Panc1 (cell line): ENCODE data around the gene SESN1. TPM values are rescaled to one million over a fixed set of nuclear protein-coding genes. Genes with fewer than 3 reads are reported as not detected.
A peak's percentile ranks its signal among the peaks of the same experiment; 100 is the strongest.

Experiments used
- ATAC-seq: fragments of 200-7000 bp; cut with Tn5 transposase; 2 replicates; pipeline ENCODE4 v1.9.1; 2020; ENCODE audit warnings: mild to moderate bottlenecking, moderate library complexity
- BruUV-seq: library from RNA; stranded (reverse); fragments of 400-500 nt; replicated peaks from 2 replicates; lab custom pipeline; 2021; lab: Mats Ljungman, UMichigan
- CTCF ChIA-PET: fragments of 300-600 bp; sonication (Branson Sonifier 250); formaldehyde crosslinking; loops from one replicate; lab custom pipeline; 2022; ENCODE audit warnings: antibody characterized with exemption; lab: Charles Lee
- POLR2A ChIA-PET: fragments of 300-600 bp; sonication (Branson Sonifier 250); formaldehyde crosslinking; loops from one replicate; lab custom pipeline; 2022; ENCODE audit warnings: antibody characterized with exemption; lab: Charles Lee
- DNase-seq: peaks from one replicate; pipeline ENCODE4 v3.0.0-alpha.2; 2010; ENCODE audit warnings: low read depth, low spot score
- H3K27ac ChIP-seq: 2 replicates; pipeline ENCODE4 v1.5.1; 2011; ENCODE audit warnings: mild to moderate bottlenecking, low read length, inconsistent platforms
- H3K27me3 ChIP-seq: fragments of 200-500 bp; sonication (Bioruptor generic); 2 replicates; pipeline ENCODE4 v1.6.0; 2014; ENCODE audit warnings: low read length, inconsistent platforms; ENCODE audit not compliant: control insufficient read depth, insufficient read depth
- H3K36me3 ChIP-seq: fragments of 200-500 bp; sonication (Bioruptor generic); 2 replicates; pipeline ENCODE4 v1.5.1; 2014; ENCODE audit warnings: inconsistent platforms, mild to moderate bottlenecking, low read length, moderate library complexity; ENCODE audit not compliant: control insufficient read depth, insufficient read depth
- H3K4me1 ChIP-seq: 2 replicates; pipeline ENCODE4 v1.5.1; 2011; ENCODE audit warnings: inconsistent platforms, mild to moderate bottlenecking, low read length, moderate library complexity; ENCODE audit not compliant: control insufficient read depth, insufficient read depth
- H3K4me3 ChIP-seq, 2 experiments: 2 replicates each; pipeline ENCODE4 v1.5.1; 2011 to 2012; ENCODE audit warnings: low read depth in 2 of 2, low read length in 2 of 2, mild to moderate bottlenecking in 2 of 2, inconsistent platforms in 1 of 2, moderate library complexity in 1 of 2
- H3K9me3 ChIP-seq: fragments of 200-500 bp; sonication (Bioruptor generic); 2 replicates; pipeline ENCODE4 v1.5.1; 2014; ENCODE audit warnings: low read depth, mild to moderate bottlenecking, inconsistent platforms, low read length, moderate library complexity; ENCODE audit not compliant: control insufficient read depth, insufficient read depth
- POLR2AphosphoS5 ChIP-seq: IDR thresholded peaks from 2 replicates; pipeline ENCODE4 v1.6.1; 2012; ENCODE audit warnings: mild to moderate bottlenecking, low read depth, low read length, moderate library complexity
- SIN3A ChIP-seq: IDR thresholded peaks from 2 replicates; pipeline ENCODE4 v1.6.1; 2012; ENCODE audit warnings: low read depth, mild to moderate bottlenecking, low read length, moderate library complexity, borderline replicate concordance; ENCODE audit not compliant: insufficient read depth
- TCF7L2 ChIP-seq: IDR thresholded peaks from 2 replicates; pipeline ENCODE4 v1.6.1; 2011; ENCODE audit warnings: mild to moderate bottlenecking, low read depth, low read length, inconsistent platforms
- in situ Hi-C: cut with HindIII; loops from 2 replicates; pipeline ENCODE4 v1.10.0; 2016; ENCODE audit warnings: low sequenced_read_pairs, low pct_unique_long_range_greater_than_20kb
- intact Hi-C: fragments of 100-400 bp; cut with micrococcal nuclease; formaldehyde crosslinking; loops from one replicate; pipeline ENCODE4 v1.10.0; 2022; ENCODE audit not compliant: unreplicated experiment
- total RNA-seq: library from RNA; stranded (reverse); gene quantifications from one replicate; pipeline ENCODE4 v1.2.1, GENCODE V29; 2021; ENCODE audit not compliant: unreplicated experiment
- TF ChIP-seq, protein P1 (sequence below), 2 experiments: IDR thresholded peaks; 2 replicates each; pipeline ENCODE4 v1.6.1; 2011 to 2012; ENCODE audit warnings: low read depth in 2 of 2, control low read depth in 1 of 2, low read length in 1 of 2, mild to moderate bottlenecking in 1 of 2, moderate library complexity in 1 of 2; ENCODE audit not compliant: insufficient read depth in 1 of 2
- TF ChIP-seq, protein P2 (sequence below): fragments of 450-650 bp; IDR thresholded peaks from 2 replicates; pipeline ENCODE4 v1.5.1; 2017; ENCODE audit warnings: mild to moderate bottlenecking

The SESN1 gene
- total RNA-seq, 1 experiment from 2014 or later = 11.3 TPM

DNA sequence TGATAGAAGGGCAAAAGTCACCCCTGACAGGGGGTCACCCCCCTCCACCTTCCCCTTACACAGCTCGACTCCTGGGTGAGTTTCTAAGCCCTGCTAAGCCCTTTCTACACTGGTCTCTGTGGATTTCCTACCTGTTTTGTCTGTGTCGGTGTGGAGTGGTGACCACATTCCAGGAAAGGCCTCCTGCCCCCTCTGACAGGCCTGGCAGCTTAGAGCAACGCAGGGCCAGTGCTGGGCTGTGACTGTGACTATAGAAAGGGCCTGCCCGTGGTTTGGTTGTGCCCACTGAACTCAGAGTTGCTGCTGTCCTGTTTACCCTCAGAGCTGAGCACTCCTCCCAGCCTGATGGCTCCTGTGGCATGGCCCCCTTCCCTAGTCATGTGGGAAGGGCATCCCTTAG is 137.4 kb downstream of the SESN1 start:
- no TSS peak for BruUV-seq
- intact Hi-C loops = no loop called here
- ChIA-PET POLR2A (no interaction called here), CTCF (no interaction called here)
- no peak for TF ChIP-seq POLR2AphosphoS5
- no peak for TF ChIP-seq TCF7L2
- TF ChIP-seq SIN3A = no peak
- in situ Hi-C loops = no loop called here
- Histone ChIP-seq H3K4me3 (no peak overlapping the region), H3K9me3 (no peaks in the 10 kb centered on the region), H3K27me3 (no peaks in the 10 kb centered on the region), H3K4me1 (no peaks in the 10 kb centered on the region), H3K27ac (no peak overlapping the region), H3K36me3 (no peaks in the 10 kb centered on the region)
- ATAC-seq (0 out of 2 replicates have a peak, but pooled peaks have one; percentile 29), DNase-seq (no peak)

DNA sequence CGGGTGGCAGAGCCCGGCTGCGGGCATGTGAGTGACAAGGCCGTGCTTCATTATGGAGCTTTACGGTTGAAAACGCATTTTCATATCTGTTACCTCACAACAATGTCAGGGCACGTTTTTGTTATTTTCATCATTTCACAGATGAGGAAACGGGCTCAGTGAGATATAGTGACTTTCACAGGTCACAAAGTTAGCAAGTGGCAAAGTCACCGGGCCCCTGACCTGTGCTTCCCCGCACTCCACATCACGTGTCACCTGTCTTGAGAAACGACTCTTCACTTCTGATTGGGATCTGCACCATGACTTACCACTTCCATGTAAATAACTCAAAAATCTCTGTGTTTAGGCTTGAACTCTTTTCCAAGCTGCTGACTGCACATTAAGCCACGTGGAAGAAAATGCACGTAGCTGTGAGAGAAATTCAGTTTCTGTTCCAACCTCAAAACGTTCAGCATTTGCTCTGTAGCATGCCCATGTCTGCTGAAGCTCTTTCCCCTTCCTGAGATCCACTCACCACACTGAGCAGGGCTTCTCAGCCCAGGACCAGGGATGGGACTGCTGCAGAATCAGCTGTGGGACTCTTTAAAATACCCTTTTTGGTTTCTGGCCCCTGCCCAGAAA is 139.2 kb downstream of the SESN1 start:
- POLR2A ChIA-PET = no interaction called here
- TF ChIP-seq, protein P1, sequence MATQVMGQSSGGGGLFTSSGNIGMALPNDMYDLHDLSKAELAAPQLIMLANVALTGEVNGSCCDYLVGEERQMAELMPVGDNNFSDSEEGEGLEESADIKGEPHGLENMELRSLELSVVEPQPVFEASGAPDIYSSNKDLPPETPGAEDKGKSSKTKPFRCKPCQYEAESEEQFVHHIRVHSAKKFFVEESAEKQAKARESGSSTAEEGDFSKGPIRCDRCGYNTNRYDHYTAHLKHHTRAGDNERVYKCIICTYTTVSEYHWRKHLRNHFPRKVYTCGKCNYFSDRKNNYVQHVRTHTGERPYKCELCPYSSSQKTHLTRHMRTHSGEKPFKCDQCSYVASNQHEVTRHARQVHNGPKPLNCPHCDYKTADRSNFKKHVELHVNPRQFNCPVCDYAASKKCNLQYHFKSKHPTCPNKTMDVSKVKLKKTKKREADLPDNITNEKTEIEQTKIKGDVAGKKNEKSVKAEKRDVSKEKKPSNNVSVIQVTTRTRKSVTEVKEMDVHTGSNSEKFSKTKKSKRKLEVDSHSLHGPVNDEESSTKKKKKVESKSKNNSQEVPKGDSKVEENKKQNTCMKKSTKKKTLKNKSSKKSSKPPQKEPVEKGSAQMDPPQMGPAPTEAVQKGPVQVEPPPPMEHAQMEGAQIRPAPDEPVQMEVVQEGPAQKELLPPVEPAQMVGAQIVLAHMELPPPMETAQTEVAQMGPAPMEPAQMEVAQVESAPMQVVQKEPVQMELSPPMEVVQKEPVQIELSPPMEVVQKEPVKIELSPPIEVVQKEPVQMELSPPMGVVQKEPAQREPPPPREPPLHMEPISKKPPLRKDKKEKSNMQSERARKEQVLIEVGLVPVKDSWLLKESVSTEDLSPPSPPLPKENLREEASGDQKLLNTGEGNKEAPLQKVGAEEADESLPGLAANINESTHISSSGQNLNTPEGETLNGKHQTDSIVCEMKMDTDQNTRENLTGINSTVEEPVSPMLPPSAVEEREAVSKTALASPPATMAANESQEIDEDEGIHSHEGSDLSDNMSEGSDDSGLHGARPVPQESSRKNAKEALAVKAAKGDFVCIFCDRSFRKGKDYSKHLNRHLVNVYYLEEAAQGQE (IDR thresholded peaks at IDR 0.05; ENCODE audit: insufficient read depth in 1 of 2, low read depth in 2 of 2, low read length in 1 of 2) = no peak
- TF ChIP-seq, protein P2, sequence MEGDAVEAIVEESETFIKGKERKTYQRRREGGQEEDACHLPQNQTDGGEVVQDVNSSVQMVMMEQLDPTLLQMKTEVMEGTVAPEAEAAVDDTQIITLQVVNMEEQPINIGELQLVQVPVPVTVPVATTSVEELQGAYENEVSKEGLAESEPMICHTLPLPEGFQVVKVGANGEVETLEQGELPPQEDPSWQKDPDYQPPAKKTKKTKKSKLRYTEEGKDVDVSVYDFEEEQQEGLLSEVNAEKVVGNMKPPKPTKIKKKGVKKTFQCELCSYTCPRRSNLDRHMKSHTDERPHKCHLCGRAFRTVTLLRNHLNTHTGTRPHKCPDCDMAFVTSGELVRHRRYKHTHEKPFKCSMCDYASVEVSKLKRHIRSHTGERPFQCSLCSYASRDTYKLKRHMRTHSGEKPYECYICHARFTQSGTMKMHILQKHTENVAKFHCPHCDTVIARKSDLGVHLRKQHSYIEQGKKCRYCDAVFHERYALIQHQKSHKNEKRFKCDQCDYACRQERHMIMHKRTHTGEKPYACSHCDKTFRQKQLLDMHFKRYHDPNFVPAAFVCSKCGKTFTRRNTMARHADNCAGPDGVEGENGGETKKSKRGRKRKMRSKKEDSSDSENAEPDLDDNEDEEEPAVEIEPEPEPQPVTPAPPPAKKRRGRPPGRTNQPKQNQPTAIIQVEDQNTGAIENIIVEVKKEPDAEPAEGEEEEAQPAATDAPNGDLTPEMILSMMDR = no peak
- intact Hi-C loops = no loop called here
- BruUV-seq = no TSS peak
- CTCF ChIA-PET = no interaction called here
- H3K9me3 ChIP-seq = no peaks in the 10 kb centered on the region
- no peak overlapping the region for H3K4me3 ChIP-seq
- ATAC-seq (no peak), DNase-seq (no peak)
- no peaks in the 10 kb centered on the region for H3K27me3 ChIP-seq
- no peaks in the 10 kb centered on the region for H3K4me1 ChIP-seq
- no peak overlapping the region for H3K27ac ChIP-seq
- in situ Hi-C loops = no loop called here
- H3K36me3 ChIP-seq = no peaks in the 10 kb centered on the region

DNA sequence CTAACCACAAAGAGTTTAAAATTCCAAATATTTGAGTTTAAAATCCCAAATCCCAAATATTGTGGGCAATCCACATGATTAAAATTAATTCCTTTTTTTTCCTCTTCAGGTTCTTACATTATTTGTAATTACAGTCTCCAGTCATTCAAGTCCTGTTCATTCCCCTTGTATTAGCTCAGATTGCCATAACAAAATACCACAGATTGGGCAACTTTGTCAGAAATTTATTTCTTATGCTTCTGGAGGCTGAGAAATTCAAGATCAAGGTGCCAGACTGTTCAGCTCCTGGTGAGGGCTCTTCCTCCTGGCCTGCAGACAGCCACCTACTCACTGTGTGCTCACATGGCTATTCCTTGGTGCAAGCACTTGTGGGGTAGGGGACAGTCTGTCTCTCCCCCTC is 141.0 kb downstream of the SESN1 start:
- intact Hi-C loops = no loop called here

More for the DNA sequence above, 141.0 kb downstream of the SESN1 start:
- no TSS peak for BruUV-seq
- H3K9me3 ChIP-seq = no peaks in the 10 kb centered on the region
- H3K36me3 ChIP-seq = no peaks in the 10 kb centered on the region
- in situ Hi-C loops = no loop called here
- H3K4me3 ChIP-seq = no peak overlapping the region
- ChIA-PET CTCF (no interaction called here), POLR2A (no interaction called here)
- H3K4me1 ChIP-seq = no peaks in the 10 kb centered on the region
- no peak overlapping the region for H3K27ac ChIP-seq
- ATAC-seq (no peak), DNase-seq (no peak)
- TF ChIP-seq, protein P2 = no peak
- no peak for TF ChIP-seq TCF7L2
- TF ChIP-seq POLR2AphosphoS5 = no peak
- TF ChIP-seq, protein P1 (IDR thresholded peaks at IDR 0.05; ENCODE audit: insufficient read depth in 1 of 2, low read depth in 2 of 2, low read length in 1 of 2) = no peak
- TF ChIP-seq SIN3A = no peak
- no peaks in the 10 kb centered on the region for H3K27me3 ChIP-seq
